Upper lobe of left lung (tissue), 6 donors: Measurements from ENCODE around the gene SLC25A24. TPM values are rescaled to one million over a fixed set of nuclear protein-coding genes. Genes with fewer than 3 reads are reported as not detected.

Experiments
- ATAC-seq, 2 donors: fragments of 200-7000 bp; cut with Tn5 transposase; one replicate each; pipeline ENCODE4 v1.9.1; 2022; ENCODE audit warnings: mild to moderate bottlenecking in 2 of 2, moderate library complexity in 2 of 2; ENCODE audit not compliant: low FRiP score in 2 of 2
- DNase-seq, 2 donors: peaks; one replicate each; pipeline ENCODE4 v3.0.0-alpha.2; 2019 to 2020
- H3K27ac ChIP-seq, 4 donors: fragments of 200-600 bp; sonication (generic); one replicate each; pipeline ENCODE4 v1.5.1; 2016 to 2019
- H3K27me3 ChIP-seq, 4 donors: fragments of 200-600 bp; sonication (generic); one replicate each; pipeline ENCODE4 v1.5.1; 2017 to 2019
- H3K36me3 ChIP-seq, 4 donors: fragments of 200-600 bp; sonication (generic); one replicate each; pipeline ENCODE4 v1.5.1; 2016 to 2019
- H3K4me1 ChIP-seq, 4 donors: fragments of 200-600 bp; sonication (generic); one replicate each; pipeline ENCODE4 v1.5.1; 2018 to 2019
- H3K4me3 ChIP-seq, 4 donors: fragments of 200-600 bp; sonication (generic); one replicate each; pipeline ENCODE4 v1.5.1; 2017 to 2019; ENCODE audit warnings: mild to moderate bottlenecking in 2 of 4, moderate library complexity in 1 of 4
- H3K9me3 ChIP-seq, 4 donors: fragments of 200-600 bp; sonication (generic); one replicate each; pipeline ENCODE4 v1.5.1; 2018 to 2019
- CTCF ChIP-seq, 6 experiments: fragments of 450-650 bp in 4 of 6; fragments of 200-600 bp in 2 of 6; sonication (generic) in 2 of 6; IDR thresholded peaks; one replicate each; pipeline ENCODE4 v1.5.1; 2016 to 2019; ENCODE audit warnings: antibody characterized with exemption in 6 of 6
- EP300 ChIP-seq, 4 donors: sonication (generic); formaldehyde crosslinking; IDR thresholded peaks; one replicate each; pipeline ENCODE4 v1.5.1; 2017; ENCODE audit warnings: antibody characterized with exemption in 4 of 4, control low read depth in 2 of 4
- POLR2A ChIP-seq, 4 donors: fragments of 450-650 bp; IDR thresholded peaks; one replicate each; pipeline ENCODE4 v1.5.1; 2016 to 2017; ENCODE audit warnings: antibody characterized with exemption in 4 of 4, mild to moderate bottlenecking in 2 of 4
- POLR2AphosphoS5 ChIP-seq, 2 donors: sonication (generic); formaldehyde crosslinking; IDR thresholded peaks; one replicate each; pipeline ENCODE4 v1.5.1; 2017; ENCODE audit warnings: antibody characterized with exemption in 2 of 2
- WGBS, 2 donors: methylation state at CpG; one replicate each; pipeline ENCODE4 v1.1.5; 2017 to 2018; 5-methylcytosine and 5-hydroxymethylcytosine counted together
- total RNA-seq, 6 donors: library from RNA; depleted of rRNA in 4 of 6; stranded (reverse); fragments of >200 nt in 4 of 6; gene quantifications; one replicate each; pipeline versions ENCODE4 v1.1.0 to v1.2.1, GENCODE V29; 2016 to 2021
- donor health status: DM: no; HTN: no; CAD: no; lungs with moderate emphysema.
- donor health status: DM: no; HTN: yes; CAD: no; lungs with severe emphysema.

The SLC25A24 gene
- total RNA-seq, 6 donors from 2014 or later, result 28.6 to 96.7 (median 42.5) TPM

GRCh38 chr1:108129999-108130398 is 70.1 kb downstream of the SLC25A24 start:
- H3K27me3 ChIP-seq, result no peaks in the 10 kb centered on the region
- H3K4me1 ChIP-seq, result peaks cover 0 to 9% (median 6%) of the 10 kb centered on the region in 4 donors
- 74 to 81% methylated on average over 4 of the region's 4 CpGs for WGBS, 2 donors
- TF ChIP-seq EP300 (IDR thresholded peaks at IDR 0.05), result no peak
- TF ChIP-seq POLR2AphosphoS5 (IDR thresholded peaks at IDR 0.05), result no peak
- TF ChIP-seq POLR2A (IDR thresholded peaks at IDR 0.05), result no peak
- H3K4me3 ChIP-seq, result no peak overlapping the region
- no peaks in the 10 kb centered on the region for H3K9me3 ChIP-seq
- DNase-seq, result no peak
- H3K27ac ChIP-seq, result no peak overlapping the region
- no peak for ATAC-seq
- H3K36me3 ChIP-seq, result peaks cover 0 to 20% (median 8%) of the 10 kb centered on the region in 4 donors

DNA sequence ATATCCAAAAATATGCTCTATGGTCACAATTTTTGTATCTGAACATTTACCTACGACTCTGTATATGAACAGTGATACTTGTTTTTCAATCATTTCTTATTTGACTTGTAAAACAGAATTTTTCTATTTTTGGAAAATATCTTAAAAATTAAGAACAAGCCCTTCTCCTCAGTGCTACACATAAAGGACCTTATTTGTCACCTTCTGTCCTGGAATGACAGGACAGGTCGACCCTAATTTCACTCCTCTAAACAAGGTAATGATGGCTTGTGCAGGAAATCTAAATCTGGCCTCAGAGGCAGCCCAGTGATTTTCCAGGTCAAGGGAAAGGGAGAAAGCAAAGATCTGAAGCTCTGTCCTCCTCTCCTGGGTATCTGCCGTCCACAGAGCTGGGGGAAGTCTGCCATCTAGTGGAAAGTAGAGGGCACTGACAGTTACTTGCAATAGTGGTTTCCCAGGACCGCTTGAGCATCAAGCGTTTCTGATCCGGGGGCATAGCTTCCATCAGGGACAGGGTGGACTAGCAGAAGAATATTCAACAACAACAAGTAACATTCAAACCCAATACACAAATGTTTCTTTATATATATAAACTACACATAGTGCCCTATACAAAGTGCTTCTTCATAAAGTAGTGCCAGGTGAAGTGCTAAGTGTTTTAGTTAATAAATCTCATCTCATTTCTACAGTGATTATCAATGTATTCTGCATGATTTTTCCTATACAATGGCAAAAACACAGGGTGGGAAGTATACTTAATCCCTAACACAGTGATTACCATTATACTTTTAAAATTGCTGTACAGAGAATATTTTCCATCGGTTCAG is 74.6 kb downstream of the SLC25A24 start:
- Histone ChIP-seq H3K4me1 (peaks cover 0 to 12% (median 7%) of the 10 kb centered on the region in 4 donors), H3K36me3 (no peaks in the 10 kb centered on the region), H3K4me3 (no peak overlapping the region), H3K9me3 (no peaks in the 10 kb centered on the region), H3K27me3 (no peaks in the 10 kb centered on the region), H3K27ac (peak overlapping the region in 1 of 4 donors; percentile 23)
- peak in 1 of 2 donors; percentile 71 for DNase-seq
- no peak for TF ChIP-seq POLR2AphosphoS5 (IDR thresholded peaks at IDR 0.05)
- peak; percentile 86 to 97 (median 88) for TF ChIP-seq CTCF (IDR thresholded peaks at IDR 0.05)
- TF ChIP-seq EP300 (IDR thresholded peaks at IDR 0.05), result no peak
- ATAC-seq, result peak; percentile 88 to 94
- 6 to 9% methylated on average over 7 of the region's 7 CpGs for WGBS, 2 donors

- 80 to 84% methylated on average over 12 of the region's 12 CpGs for WGBS, 2 donors
- H3K36me3 ChIP-seq, result no peaks in the 10 kb centered on the region
- no peak for ATAC-seq
These were observed 75.4 kb downstream of the SLC25A24 start for GRCh38 chr1:108124622-108125311.

GRCh38 chr1:108124023-108124422 is 76.1 kb downstream of the SLC25A24 start:
- ATAC-seq, result no peak
- Histone ChIP-seq H3K9me3 (no peaks in the 10 kb centered on the region), H3K36me3 (no peaks in the 10 kb centered on the region), H3K27ac (no peak overlapping the region), H3K4me1 (peaks cover 2 to 12% (median 10%) of the 10 kb centered on the region in 4 donors), H3K27me3 (no peaks in the 10 kb centered on the region), H3K4me3 (no peak overlapping the region)
- WGBS, 2 donors, result 85 to 89% methylated on average over 1 of the region's 1 CpG
- TF ChIP-seq EP300 (IDR thresholded peaks at IDR 0.05), result no peak
- TF ChIP-seq POLR2AphosphoS5 (IDR thresholded peaks at IDR 0.05), result no peak
- no peak for TF ChIP-seq CTCF (IDR thresholded peaks at IDR 0.05)
- TF ChIP-seq POLR2A (IDR thresholded peaks at IDR 0.05), result no peak
- DNase-seq, result no peak

More at GRCh38 chr1:108124622-108125311, 75.4 kb downstream of the SLC25A24 start:
- DNase-seq, result no peak
- Histone ChIP-seq H3K4me1 (peaks cover 0 to 12% (median 7%) of the 10 kb centered on the region in 4 donors), H3K27ac (no peak overlapping the region), H3K27me3 (no peaks in the 10 kb centered on the region), H3K4me3 (no peak overlapping the region), H3K9me3 (no peaks in the 10 kb centered on the region)
- no peak for TF ChIP-seq POLR2A (IDR thresholded peaks at IDR 0.05)
- no peak for TF ChIP-seq CTCF (IDR thresholded peaks at IDR 0.05)
- no peak for TF ChIP-seq POLR2AphosphoS5 (IDR thresholded peaks at IDR 0.05)

DNA sequence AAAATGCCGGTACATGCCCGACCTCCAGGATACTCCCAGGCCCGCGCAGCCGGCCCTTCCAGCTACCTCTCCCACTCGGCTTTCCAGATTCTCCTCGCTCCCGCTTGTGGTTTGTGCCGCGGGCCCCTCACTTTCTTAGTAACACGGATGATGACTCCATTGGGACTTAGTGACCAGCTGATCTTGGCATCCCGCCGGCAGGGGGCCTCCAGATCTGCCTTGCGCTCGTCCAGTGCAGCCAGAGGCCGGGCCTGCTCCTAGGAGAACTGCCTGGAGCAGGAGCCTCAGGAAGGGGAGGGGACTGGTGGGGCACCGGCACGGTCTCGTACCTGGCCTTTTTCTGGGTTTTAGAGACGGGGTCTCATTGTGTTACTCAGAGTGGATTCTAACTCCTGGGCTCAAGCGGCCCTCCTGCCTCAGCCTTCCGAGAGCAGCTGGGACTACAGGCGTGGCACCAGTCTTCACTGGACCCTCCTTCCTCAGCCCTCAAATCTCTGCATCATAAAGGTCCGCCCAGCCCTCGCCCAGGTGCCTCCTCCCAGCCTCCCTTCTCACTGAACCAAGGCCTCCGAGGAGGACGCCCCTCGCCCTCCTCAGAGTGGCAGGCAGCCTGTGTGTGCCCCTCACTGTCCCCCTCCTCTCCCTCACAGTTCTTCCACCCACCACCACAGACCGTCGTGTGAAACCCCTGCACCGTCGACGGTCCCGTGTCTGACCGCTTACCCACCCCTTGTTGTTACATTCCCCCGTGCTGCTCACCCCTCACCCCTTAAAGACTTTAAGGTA is 78.6 kb downstream of the SLC25A24 start:
- H3K4me3 ChIP-seq, result no peak overlapping the region

More for the DNA sequence above, 78.6 kb downstream of the SLC25A24 start:
- TF ChIP-seq POLR2AphosphoS5 (IDR thresholded peaks at IDR 0.05), result no peak
- no peak for TF ChIP-seq POLR2A (IDR thresholded peaks at IDR 0.05)
- TF ChIP-seq CTCF (IDR thresholded peaks at IDR 0.05), result no peak
- no peak for TF ChIP-seq EP300 (IDR thresholded peaks at IDR 0.05)
- 89 to 92% methylated on average over 33 of the region's 36 CpGs for WGBS, 2 donors
- H3K9me3 ChIP-seq, result no peaks in the 10 kb centered on the region
- no peak overlapping the region for H3K27ac ChIP-seq
- H3K36me3 ChIP-seq, result no peaks in the 10 kb centered on the region
- H3K27me3 ChIP-seq, result no peaks in the 10 kb centered on the region
- ATAC-seq, result no peak
- DNase-seq, result peak in 1 of 2 donors; percentile 63
- H3K4me1 ChIP-seq, result peaks cover 6 to 22% (median 17%) of the 10 kb centered on the region in 4 donors
